Stimulated activated CD4-positive, alpha-beta T cell treated with anti-CD3 and anti-CD28 coated beads, TNF-alpha, amount 100 ng/mL, for 4 hours (primary cell): ENCODE measurements around the gene CASP2.

Experiments used
- DNase-seq, 3 experiments: peaks; one replicate each; pipeline ENCODE4 v3.0.0-alpha.2; 2020; ENCODE audit warnings: low read depth in 3 of 3

The CASP2 gene

DNA sequence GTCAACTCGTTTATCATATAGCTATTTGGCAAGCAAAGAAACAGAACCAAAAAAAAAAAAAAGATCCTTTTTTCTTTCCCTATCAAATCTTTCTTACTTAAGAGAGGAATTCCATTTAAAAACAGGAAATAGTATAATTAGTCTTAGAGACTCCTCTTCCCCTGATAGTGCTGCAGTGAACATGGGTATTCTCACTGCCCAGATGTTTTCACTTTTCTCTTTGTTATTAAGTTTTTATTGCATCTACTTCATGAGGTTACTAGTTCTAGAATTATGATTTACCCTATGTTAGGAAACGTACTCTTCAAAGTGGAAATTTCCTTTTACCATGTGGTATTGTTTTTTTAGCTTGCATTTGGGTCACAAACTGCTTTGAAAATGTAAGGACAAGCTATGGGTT, 8.5 kb downstream of the CASP2 start:
- no peak for DNase-seq

DNA sequence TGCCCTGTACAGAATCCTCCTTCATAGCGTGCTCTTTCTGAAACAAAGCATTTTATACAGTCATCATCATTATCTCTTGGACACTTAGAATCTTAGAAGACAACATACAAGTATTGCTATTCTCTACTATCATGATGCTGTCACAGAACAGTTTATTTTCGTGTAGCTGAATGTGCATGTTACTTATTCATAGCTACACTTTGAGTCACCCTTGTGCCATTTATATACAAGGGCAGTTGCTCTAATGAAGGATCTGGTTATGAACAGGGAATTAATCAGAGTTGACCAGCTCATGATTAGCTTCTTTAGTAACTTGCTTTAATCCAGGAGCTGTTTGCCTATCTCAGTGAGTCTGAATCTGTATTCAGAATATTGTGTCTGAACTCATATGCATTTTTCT, 11.2 kb downstream of the CASP2 start:
- no peak for DNase-seq

DNA sequence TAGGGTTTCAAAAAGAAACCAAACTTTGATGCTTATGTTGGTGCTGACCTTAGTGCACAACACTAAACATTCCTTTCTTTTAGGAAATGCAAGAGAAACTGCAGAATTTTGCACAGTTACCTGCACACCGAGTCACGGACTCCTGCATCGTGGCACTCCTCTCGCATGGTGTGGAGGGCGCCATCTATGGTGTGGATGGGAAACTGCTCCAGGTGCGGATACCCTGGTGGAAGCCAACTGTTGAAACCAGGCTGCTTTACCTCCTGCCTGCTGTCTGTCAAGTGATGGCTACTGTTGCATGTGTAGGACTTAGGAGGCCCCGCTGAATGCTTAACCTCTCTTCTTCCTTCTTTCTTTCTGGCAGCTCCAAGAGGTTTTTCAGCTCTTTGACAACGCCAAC, 11.7 kb downstream of the CASP2 start:
- peak in 2 of 3 experiments; percentile 46 to 48 for DNase-seq

DNA sequence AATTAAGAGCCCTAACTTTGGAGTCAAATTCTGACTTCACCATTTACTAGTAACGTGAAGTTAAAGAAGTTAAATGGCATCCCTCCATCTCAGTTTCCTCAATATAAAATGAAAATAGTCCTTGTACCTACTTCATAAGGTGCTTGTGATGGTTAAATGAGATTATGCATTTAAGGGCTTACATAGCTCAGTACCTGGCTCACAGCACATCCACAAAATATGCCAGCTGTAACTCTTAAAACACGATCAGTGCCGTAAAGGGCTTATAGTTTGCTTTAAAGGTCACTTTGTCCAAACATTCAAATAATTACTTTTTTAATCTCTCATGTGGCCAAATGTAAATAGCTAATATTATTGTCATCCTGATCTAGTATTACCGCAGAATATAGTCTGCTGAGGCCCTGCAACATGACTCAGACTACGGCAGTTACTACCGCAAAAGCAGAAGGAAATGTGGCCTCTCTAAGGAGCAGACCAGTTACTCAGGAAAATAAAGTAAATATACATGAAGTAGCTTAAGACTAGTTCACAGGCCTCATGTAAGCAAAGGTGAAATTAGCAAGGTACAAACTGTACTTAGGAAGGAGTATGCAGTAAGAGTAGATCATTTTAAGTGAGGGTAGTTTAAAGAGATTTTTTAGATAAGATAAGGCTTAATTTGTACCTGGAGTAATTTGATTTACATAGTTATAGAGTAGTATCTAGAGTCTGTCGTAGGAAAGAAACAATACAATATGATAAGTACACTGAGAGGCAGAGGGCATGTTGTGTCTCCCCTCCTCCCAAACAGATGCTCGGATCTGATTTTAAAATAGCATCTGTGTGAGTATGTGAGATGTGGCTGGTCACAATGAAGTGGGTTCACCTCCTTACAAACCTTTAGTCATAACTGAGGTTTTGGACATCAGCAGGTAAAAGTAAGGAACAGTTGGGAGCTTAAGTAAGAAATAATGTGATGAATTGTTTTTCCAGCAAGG, 13.1 kb downstream of the CASP2 start:
- DNase-seq = no peak

DNA sequence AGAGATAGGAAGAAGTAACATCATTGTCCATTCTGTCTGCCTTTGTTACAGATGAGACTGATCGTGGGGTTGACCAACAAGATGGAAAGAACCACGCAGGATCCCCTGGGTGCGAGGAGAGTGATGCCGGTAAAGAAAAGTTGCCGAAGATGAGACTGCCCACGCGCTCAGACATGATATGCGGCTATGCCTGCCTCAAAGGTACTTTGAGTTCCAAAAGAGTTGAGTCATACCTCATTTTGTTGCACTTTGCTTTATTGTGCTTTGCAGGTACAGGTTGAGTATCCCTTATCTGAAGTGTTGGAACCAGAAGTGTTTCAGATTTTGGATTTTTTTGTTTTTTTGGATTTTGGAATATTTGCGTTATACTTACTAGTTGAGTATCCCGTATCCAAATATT, 15.6 kb downstream of the CASP2 start:
- no peak for DNase-seq

DNA sequence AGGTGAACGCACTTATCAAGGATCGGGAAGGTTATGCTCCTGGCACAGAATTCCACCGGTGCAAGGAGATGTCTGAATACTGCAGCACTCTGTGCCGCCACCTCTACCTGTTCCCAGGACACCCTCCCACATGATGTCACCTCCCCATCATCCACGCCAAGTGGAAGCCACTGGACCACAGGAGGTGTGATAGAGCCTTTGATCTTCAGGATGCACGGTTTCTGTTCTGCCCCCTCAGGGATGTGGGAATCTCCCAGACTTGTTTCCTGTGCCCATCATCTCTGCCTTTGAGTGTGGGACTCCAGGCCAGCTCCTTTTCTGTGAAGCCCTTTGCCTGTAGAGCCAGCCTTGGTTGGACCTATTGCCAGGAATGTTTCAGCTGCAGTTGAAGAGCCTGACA, 16.8 kb downstream of the CASP2 start:
- DNase-seq = no peak

DNA sequence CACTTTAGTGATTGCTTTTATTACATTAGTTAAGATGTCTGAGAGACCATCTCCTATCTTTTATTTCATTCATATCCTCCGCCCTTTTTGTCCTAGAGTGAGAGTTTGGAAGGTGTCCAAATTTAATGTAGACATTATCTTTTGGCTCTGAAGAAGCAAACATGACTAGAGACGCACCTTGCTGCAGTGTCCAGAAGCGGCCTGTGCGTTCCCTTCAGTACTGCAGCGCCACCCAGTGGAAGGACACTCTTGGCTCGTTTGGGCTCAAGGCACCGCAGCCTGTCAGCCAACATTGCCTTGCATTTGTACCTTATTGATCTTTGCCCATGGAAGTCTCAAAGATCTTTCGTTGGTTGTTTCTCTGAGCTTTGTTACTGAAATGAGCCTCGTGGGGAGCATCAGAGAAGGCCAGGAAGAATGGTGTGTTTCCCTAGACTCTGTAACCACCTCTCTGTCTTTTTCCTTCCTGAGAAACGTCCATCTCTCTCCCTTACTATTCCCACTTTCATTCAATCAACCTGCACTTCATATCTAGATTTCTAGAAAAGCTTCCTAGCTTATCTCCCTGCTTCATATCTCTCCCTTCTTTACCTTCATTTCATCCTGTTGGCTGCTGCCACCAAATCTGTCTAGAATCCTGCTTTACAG, 17.4 kb downstream of the CASP2 start:
- DNase-seq = peak; percentile 24 to 54 (median 44)

DNA sequence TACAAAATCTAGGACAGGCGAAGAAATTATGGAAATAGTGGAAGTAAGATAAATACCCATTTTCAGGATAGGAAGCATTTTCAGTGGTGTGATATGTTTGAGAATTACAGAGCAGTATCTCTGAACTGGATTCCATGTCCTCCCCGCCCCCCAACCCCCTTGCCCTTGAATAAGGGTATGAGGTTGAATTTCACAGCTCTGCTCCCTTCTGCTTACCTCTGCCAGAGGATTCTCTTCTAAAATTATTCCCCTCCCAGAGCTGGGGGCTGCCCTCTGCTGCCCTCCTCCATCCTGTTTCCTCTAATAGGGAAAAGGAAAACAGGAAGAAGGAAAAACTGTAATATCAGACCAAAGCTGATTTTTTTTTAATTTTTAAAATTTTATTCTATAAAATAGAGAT, 20.5 kb downstream of the CASP2 start:
- no peak for DNase-seq

DNA sequence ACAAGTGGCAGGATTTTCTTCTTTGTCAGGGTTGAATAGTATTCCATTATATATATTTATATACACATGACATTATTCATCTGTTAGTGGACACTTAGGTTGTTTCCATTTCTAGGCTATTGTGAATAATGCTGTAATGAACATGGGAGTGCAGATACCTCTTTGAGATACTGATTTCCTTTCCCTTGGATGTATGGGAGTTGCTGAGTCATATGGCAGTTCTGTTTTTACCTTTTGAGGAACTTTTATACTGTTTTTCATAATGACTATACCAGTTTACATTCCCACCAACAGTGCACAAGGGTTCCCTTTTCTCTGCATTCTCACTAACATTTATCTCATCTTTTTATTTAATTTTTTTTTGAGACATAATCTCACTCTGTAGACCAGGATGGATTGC, 26.0 kb downstream of the CASP2 start:
- no peak for DNase-seq

DNA sequence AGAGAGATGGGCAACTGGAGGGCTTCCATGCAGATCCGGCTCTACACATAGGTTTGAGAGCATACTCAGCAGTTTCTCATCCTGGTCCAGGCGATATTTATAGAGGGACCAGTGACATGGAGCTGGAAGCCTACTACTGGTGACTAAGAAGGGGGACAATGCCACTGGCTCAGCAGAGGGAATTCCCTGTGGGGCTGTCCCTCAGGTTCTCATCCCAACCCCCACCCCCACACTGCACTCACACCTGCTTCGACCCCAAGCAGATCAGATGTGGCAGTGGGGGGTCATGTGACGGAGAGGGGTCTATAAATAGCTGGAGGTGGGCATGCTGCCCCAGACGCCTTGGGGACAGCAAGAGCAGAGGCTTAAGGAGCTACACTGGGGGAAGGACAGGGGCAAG, 27.6 kb downstream of the CASP2 start, which contains the start of gene CLCN1:
Gene CLCN1, plus strand, starts transcription at position 336 of the 400 bp plus-strand sequence. CDS start 102 bp downstream, outside the sequence.
- no peak for DNase-seq

DNA sequence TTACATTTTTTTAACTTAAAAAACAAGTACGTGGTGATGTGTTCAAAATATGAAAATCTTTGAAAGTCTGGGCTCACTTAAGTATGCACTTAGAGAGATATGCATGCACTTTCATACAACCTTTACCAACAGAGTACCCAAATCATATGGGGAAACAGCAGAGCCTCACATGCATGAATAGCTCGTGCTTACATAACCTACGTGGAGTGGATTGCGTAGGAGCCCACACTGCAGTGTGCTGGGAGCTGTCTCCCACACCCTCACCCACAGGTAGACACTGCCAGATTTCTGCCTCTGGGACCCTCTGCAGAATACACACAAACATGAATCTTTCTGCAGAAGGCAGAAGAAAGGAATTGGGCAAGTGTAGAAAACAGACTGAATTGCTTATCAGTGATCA, 28.3 kb downstream of the CASP2 start:
- DNase-seq = no peak

DNA sequence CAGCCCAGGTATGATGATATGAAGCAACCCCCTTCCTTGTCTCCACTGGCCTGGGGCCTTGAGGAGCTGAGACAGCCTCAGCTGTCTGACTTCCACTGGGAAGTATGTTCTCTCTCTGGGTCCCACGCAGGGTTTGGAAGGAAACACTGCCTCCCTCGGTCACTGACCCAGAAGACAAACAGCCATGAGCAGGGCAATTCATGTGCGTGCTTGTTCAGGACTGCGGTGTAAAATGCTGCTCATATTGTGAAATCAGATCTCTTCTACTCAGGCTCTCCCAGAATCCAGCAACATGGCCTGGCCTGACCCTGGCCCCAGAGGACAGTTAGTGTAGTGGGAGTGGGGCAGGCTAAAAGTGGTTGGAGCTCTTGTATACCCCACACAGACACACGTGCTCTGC, 30.5 kb downstream of the CASP2 start:
- no peak for DNase-seq

DNA sequence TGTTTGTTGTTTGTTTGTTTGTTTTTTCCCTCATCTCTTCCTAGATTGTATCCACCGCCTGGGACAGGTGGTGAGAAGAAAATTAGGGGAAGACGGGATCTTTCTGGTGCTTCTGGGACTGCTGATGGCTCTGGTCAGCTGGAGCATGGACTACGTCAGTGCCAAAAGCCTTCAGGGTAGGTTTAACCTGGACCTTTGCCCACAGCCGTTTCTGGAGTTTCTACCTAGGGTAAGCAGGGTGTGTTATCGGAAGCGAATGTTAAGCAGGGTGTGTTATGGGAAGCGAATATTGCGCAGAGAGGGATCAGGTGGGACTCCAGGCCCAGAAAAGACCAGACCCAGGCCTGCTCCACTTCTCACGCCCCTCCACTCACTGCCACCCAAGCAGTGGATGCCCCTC, 32.5 kb downstream of the CASP2 start:
- no peak for DNase-seq

DNA sequence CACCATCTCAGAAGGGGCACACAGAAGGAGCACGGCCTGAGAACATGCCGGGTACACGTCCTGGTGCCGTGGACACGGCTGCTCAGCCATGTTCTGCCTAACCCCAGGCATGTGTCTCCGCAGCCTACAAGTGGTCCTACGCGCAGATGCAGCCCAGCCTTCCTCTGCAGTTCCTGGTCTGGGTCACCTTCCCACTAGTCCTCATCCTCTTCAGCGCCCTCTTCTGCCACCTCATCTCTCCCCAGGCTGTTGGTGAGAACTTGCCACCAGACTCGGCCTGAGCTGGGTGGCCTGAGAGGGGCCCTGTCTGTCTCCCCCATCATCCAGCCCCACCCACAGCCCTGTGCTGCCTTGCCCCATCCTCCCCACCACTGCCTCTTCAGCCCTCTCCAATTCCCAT, 33.1 kb downstream of the CASP2 start:
- DNase-seq = no peak

DNA sequence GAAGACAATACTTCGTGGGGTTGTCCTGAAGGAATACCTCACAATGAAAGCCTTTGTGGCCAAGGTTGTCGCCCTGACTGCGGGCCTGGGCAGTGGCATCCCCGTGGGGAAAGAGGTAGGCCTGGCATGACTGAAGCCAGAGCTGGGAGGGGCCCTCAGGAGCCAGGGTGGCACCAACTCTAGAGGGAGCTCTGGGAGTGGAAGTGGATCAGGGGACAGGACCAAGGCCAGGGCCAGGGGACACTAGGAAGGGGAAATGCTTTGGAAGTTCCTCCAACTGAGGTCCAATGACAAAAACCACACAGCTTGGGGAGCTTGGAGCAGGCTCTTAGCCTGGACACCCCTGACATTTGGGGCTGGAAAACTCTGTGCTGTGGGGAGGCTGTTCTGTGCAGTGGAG, 33.6 kb downstream of the CASP2 start:
- no peak for DNase-seq

DNA sequence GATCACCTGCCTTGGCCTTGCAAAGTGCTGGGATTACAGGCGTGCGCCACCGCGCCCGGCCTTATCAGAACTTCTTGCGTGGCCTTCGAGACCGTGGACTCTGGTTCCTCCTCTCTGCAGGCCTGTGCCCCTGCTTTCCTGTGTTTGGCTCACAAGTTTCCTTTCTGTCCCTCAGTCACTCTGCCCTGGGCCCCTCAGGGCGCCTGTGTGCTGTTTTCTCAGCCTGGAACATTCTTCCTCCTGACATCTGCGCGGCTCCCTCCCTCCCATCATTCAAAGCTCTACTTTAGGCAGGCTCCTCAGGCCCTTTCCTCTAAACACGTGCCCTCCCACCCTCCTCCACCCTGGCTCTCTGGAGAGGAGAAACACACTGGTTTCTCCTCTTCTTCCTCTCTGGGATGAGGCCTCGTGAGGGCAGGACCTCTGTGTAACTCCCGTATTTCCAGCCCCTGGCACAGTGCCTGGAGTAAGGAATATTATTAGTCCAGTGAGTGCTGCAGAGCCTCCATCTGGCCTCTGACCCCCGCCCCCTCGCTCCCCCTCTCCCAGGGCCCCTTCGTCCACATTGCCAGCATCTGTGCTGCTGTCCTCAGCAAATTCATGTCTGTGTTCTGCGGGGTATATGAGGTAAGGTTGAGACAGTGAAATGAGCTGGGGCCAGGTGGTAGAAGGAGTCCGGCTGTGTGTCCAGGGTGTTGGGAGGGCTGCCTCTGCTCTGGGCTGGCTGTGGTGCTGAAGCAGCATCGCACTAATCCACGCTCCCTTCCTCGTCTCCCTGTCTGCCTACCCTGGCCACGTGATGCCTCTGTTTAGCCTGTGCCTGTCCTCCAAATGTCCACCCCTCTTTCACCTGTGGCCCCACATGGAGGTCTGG, 34.8 kb downstream of the CASP2 start:
- no peak for DNase-seq

DNA sequence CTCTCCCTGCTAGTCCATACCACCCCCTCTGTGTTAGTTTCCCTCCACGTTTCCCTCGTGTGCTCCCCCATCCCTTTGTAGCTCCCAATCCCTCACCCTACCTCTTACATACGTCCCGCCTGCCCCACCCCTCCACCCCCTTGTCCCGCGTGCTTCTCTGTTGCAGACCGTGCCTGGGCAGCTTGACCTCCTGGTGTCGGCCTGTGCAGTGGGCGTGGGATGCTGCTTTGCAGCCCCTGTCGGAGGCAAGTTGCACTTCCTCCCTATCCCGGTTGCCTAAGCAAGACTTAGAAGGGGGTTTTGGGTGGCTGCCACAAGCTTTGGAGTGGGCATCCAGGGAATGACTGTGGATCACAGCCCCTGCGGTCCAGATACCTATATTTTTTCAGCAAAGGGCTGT, 35.5 kb downstream of the CASP2 start:
- DNase-seq = no peak

DNA sequence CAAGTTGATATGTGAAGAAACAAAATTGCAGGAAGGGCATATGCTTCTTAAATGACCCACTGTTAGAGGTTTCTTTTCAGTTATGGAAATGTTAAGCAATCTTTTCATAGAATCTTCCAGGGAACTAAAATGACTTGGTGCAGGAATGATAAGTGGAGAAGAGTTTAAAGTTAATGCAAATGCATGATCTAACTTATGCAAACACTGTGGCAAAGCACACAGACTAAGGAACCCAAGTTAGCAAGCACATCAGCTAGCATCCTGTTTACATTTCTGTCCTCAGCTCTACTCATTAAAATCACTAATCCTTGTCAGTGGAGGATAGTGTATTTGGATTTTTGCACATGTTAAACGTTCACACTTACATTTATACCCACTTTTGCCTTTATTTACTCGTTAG, 37.1 kb downstream of the CASP2 start:
- DNase-seq = no peak

DNA sequence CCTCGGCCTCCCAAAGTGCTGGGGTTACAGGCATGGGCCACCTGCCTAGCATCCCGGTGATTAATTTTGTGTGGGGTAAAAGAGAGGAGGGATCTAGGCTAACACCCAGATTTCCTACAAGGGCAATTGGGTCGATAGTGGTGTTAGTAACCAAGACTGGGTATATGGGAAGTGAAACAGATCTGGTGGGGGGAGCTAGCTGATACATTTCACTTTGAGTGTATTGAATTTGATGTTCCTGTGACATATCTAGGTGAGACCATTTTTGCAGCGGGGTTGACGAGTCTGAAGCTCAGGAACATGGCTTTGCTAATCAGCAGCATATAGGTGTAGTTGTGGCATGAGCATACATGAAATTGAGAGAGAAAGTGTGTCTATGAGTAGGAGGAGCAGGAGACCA, 39.8 kb downstream of the CASP2 start:
- DNase-seq = no peak

DNA sequence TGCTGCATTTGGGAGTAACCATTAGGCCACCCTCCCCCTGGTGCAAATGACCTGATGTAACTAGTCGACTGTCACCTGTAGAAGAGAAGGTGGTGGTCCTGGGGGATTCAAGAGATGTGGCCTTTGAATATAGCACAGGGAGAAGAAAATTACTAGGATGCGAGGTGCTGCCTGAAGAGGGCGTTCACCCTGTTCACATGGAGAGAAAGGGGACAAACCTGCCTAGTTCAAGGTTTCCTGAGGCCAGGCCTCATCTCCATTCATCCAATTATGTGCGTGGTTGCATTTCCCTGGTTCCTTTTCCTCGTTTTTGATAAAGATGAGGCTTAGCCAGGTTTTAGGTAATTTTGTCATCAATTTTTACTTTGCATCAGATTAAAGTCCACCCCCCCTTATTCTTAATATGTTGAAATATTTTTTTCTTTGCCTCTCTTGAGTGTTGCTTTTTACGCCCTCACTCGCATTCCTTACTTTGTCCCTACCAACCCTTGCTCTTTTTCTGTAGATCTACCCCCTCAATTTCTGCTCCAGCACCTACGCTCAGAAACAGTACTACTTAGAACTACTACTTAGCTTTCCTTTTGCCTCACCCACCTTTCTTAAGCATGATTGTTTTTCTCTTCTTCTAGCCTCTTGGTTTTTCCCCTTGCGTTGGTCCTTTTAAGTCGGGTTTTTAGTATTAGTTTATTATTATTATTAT, 41.5 kb downstream of the CASP2 start:
- DNase-seq = no peak

DNA sequence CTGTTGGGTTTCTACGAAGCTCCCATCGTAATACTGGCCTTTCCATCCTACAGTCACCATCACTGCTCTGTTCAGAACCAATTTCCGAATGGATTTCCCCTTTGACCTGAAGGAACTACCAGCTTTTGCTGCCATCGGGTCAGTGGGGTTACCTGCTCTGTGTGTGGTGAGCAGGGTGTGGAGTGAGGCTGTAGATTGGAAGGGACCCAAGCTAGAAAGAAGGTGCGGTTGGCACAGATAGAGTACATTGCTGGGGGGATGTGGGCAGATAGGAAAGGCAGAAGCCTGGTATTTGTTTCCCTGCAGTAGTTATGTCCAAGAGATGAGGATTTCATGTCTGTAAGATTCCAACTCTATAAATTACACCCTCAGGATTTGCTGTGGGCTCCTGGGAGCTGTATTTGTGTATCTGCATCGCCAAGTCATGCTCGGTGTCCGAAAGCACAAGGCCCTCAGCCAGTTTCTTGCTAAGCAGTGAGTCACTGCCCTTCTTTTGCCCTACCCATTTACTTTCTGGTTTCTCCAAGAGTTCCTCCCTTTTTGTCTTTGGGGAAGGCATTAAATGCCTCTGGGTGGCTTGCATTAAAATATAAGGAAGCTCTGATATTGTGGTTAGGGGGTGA, 43.1 kb downstream of the CASP2 start:
- no peak for DNase-seq
